H1 (cell line): ENCODE measurements around the gene DAAM1.

Source experiments
- BACH1 ChIP-seq: IDR thresholded peaks from 2 replicates; pipeline ENCODE4 v1.6.1; 2012; ENCODE audit warnings: low read length, improper control_type of control experiment
- CEBPB ChIP-seq: IDR thresholded peaks from 2 replicates; pipeline ENCODE4 v1.6.1; 2012; ENCODE audit warnings: low read depth, low read length
- CTCF ChIP-seq, 3 experiments: IDR thresholded peaks; 1 replicate in 2 of 3; 2 replicates in 1 of 3; pipeline versions ENCODE4 v1.5.1 to v1.6.1; 2011; ENCODE audit warnings: low read length in 3 of 3, mild to moderate bottlenecking in 3 of 3, inconsistent platforms in 2 of 3, low read depth in 1 of 3, moderate library complexity in 1 of 3; ENCODE audit not compliant: insufficient read depth in 1 of 3; ENCODE audit errors: control extremely low read depth in 1 of 3
- JUN ChIP-seq: IDR thresholded peaks from 2 replicates; pipeline ENCODE4 v1.6.1; 2011; ENCODE audit warnings: low read depth, mild to moderate bottlenecking, improper control_type of control experiment, low read length
- MAFK ChIP-seq: IDR thresholded peaks from 2 replicates; pipeline ENCODE4 v1.6.1; 2012; ENCODE audit warnings: low read depth, mild to moderate bottlenecking, improper control_type of control experiment, low read length
- MAX ChIP-seq: IDR thresholded peaks from 2 replicates; pipeline ENCODE4 v1.6.1; 2012; ENCODE audit warnings: inconsistent platforms
- TF ChIP-seq, protein P1 (sequence below): IDR thresholded peaks from 2 replicates; pipeline ENCODE4 v1.6.1; 2011; ENCODE audit warnings: low read length, improper control_type of control experiment

DNA sequence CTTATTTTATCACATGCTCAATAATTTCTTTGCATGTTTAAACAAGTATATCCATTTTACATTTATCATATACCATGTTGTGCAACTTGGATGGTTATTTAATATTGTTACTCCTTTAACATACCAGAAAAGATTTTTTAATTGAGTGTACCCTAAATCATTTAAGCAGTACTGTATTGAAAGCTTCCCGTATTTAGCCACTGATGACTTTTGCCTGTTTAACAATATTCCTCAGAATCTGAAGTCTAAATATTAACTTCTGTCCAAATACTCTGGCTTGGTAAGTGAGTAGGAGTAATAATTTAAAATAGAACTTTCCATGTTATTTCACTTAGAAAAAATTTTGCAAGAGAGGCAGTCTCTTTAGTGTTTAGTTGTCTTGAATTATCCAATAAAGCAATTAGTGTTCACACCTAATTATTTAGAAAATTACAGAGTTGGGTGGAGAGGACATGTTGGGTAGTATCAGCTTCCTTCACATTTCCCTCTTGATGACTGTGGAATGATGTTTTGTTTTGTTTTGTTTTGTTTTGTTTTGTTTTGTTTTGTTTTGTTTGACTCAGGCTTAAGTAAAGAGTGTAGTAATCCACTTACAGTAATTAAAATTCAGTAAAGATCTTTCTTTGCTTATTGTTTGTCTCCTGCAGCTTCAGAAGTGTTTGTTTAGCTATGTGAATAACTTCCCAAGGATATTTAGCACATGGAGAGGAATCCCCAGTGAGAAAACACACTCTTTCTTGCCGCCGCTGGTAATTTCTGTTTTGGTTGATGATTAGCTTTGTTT is 59.5 kb downstream of the DAAM1 start:
- TF ChIP-seq BACH1 (no peak), JUN (no peak), CTCF (IDR thresholded peaks at IDR 0.05; ENCODE audit: control extremely low read depth in 1 of 3, insufficient read depth in 1 of 3, low read depth in 1 of 3, low read length in 3 of 3) (no peak), CEBPB (no peak), MAFK (no peak), MAX (no peak)
- TF ChIP-seq, protein P1, sequence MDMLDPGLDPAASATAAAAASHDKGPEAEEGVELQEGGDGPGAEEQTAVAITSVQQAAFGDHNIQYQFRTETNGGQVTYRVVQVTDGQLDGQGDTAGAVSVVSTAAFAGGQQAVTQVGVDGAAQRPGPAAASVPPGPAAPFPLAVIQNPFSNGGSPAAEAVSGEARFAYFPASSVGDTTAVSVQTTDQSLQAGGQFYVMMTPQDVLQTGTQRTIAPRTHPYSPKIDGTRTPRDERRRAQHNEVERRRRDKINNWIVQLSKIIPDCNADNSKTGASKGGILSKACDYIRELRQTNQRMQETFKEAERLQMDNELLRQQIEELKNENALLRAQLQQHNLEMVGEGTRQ, result no peak
